ENCODE data around the gene TUBGCP6. TPM values are rescaled to one million over a fixed set of nuclear protein-coding genes. Genes with fewer than 3 reads are reported as not detected.

TUBGCP6 gene
- total RNA-seq, 6 experiments from 2014 or later, result 10.4 to 22.6 (median 14.6) TPM

GRCh38 chr22:50286275-50286674 lies 41.5 kb upstream of the TUBGCP6 start:
- Histone ChIP-seq H3K4me1 (no peaks in the 10 kb centered on the region), H3K4me3 (no peak overlapping the region), H3K27me3 (no peaks in the 10 kb centered on the region), H3K27ac (no peak overlapping the region), H3K9me3 (no peaks in the 10 kb centered on the region), H3K36me3 (peaks cover 6 to 80% (median 51%) of the 10 kb centered on the region in 4 donors)
- no CpG with 5 or more reads among the region's 21 CpGs for WGBS (ENCODE audit: insufficient coverage, low coverage, low lambda C conversion rate, missing lambda C conversion rate)
- TF ChIP-seq POLR2A (IDR thresholded peaks at IDR 0.05) (no peak), CTCF (IDR thresholded peaks at IDR 0.05) (no peak)
- ATAC-seq, result no peak
- intact Hi-C loops (cut with DNase I), result no loop called here
- DNase-seq, result no peak

GRCh38 chr22:50285568-50286229 lies 40.9 kb upstream of the TUBGCP6 start:
- ATAC-seq, result no peak
- no peak for DNase-seq
- Histone ChIP-seq H3K4me3 (no peak overlapping the region), H3K36me3 (peaks cover 6 to 86% (median 56%) of the 10 kb centered on the region in 4 donors), H3K4me1 (no peaks in the 10 kb centered on the region), H3K9me3 (no peaks in the 10 kb centered on the region), H3K27me3 (no peaks in the 10 kb centered on the region), H3K27ac (no peak overlapping the region)
- WGBS (ENCODE audit: insufficient coverage, low coverage, low lambda C conversion rate, missing lambda C conversion rate), result 95% methylated on average over 3 of the region's 34 CpGs
- intact Hi-C loops (cut with DNase I), result no loop called here
- TF ChIP-seq CTCF (IDR thresholded peaks at IDR 0.05) (no peak), POLR2A (IDR thresholded peaks at IDR 0.05) (no peak)

GRCh38 chr22:50284479-50284878 lies 39.7 kb upstream of the TUBGCP6 start:
- no peak for DNase-seq
- H3K27me3 ChIP-seq, result no peaks in the 10 kb centered on the region
- H3K4me3 ChIP-seq, result no peak overlapping the region
- TF ChIP-seq POLR2A (IDR thresholded peaks at IDR 0.05), result no peak
- TF ChIP-seq CTCF (IDR thresholded peaks at IDR 0.05), result no peak
- no peak for ATAC-seq
- intact Hi-C loops (cut with DNase I), result no loop called here
- no peaks in the 10 kb centered on the region for H3K9me3 ChIP-seq
- no peak overlapping the region for H3K27ac ChIP-seq
- 71% methylated on average over 2 of the region's 13 CpGs for WGBS (ENCODE audit: insufficient coverage, low coverage, low lambda C conversion rate, missing lambda C conversion rate)
- no peaks in the 10 kb centered on the region for H3K4me1 ChIP-seq
- H3K36me3 ChIP-seq, result peaks cover 6 to 90% (median 62%) of the 10 kb centered on the region in 4 donors

GRCh38 chr22:50283821-50284220 lies 39.0 kb upstream of the TUBGCP6 start:
- H3K9me3 ChIP-seq, result no peaks in the 10 kb centered on the region
- TF ChIP-seq CTCF (IDR thresholded peaks at IDR 0.05) (no peak), POLR2A (IDR thresholded peaks at IDR 0.05) (no peak)
- H3K27ac ChIP-seq, result no peak overlapping the region
- intact Hi-C loops (cut with DNase I), result no loop called here
- H3K4me1 ChIP-seq, result no peaks in the 10 kb centered on the region
- H3K4me3 ChIP-seq, result no peak overlapping the region
- ATAC-seq, result no peak
- H3K27me3 ChIP-seq, result no peaks in the 10 kb centered on the region
- 93% methylated on average over 5 of the region's 30 CpGs for WGBS (ENCODE audit: insufficient coverage, low coverage, low lambda C conversion rate, missing lambda C conversion rate)
- DNase-seq, result no peak
- peaks cover 5 to 88% (median 62%) of the 10 kb centered on the region in 4 donors for H3K36me3 ChIP-seq
